NCI-H526 (cell line): Measurements from ENCODE around the gene ICAM5.

Experiments
- DNase-seq, 2 experiments: peaks; one replicate each; lab custom pipeline; 2025; lab: John Stamatoyannopoulos, UW

ICAM5 gene

DNA sequence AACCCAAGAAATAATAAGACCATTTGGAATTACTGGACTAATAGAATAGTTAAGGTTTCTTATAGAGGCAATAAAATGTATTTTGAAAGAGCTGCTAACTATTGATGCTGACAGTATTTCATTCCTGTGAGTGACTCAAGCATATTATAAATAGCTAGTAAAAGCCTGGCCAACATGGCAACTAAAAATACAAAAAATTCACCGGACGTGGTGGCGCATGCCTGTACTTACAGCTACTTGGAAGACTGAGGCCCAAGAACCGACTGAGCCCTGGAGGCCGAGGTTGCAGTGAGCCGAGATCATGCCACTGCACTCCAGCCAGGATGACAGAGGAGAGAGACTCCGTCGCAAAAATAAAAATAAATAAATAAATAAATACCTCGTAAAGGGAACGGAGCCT is 55.0 kb downstream of the ICAM5 start:
- DNase-seq, result no peak
